SH-SY5Y (cell line): ENCODE measurements around the gene DGUOK.

Source experiments
- GATA2 ChIP-seq: IDR thresholded peaks from 2 replicates; pipeline ENCODE4 v1.6.1; 2011; ENCODE audit warnings: mild to moderate bottlenecking, low read depth, low read length
- GATA3 ChIP-seq: IDR thresholded peaks from 2 replicates; pipeline ENCODE4 v1.6.1; 2011; ENCODE audit warnings: low read depth, mild to moderate bottlenecking, low read length, moderate library complexity

DNA sequence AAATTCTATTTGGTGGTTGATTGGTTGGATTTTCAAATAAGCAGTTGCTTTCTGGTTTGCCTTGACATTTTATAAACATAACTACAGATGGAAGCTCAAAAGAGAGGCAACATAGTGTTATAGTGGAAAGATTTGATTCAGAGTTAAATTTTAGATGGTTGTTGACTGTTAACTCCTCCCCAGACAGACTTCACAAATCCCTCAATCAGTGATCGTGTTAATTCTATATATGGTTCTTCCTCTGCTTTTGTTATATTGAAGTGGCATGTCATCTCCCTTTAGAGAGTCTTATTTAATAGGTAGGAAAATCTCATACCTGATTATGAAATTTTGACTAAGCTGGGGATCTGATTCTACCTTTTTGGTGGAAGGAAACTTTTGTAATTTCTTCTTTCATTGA is 19.5 kb downstream of the DGUOK start:
- TF ChIP-seq GATA2, result no peak
- no peak for TF ChIP-seq GATA3
